HEK293 (cell line): ENCODE measurements around the gene ERICH4.
"Not testable (repeated sequence)": the region's sequence is repeated elsewhere in the genome, so short reads cannot be mapped to it uniquely, and the experiment has no call there.

Source experiments
- CTCF ChIA-PET: fragments of 350-600 bp; formaldehyde crosslinking; extraction: SDS; loops from one replicate; lab custom pipeline; 2021; ENCODE audit warnings: antibody characterized with exemption; lab: Yijun Ruan, JAX
- POLR2A ChIA-PET: fragments of 300-600 bp; formaldehyde crosslinking; extraction: SDS; loops from one replicate; lab custom pipeline; 2020; ENCODE audit warnings: antibody characterized with exemption, inconsistent platforms; lab: Yijun Ruan, JAX
- H3K27ac ChIP-seq: fragments of 200-500 bp; sonication (Bioruptor generic); 2 replicates; pipeline ENCODE4 v1.5.1; 2014; ENCODE audit warnings: low read depth, low read length, control low read depth, inconsistent platforms; ENCODE audit errors: extremely low read depth
- H3K36me3 ChIP-seq, 2 experiments: fragments of 200-500 bp in 1 of 2; sonication (Bioruptor generic) in 1 of 2; 1 replicate in 1 of 2; 2 replicates in 1 of 2; pipeline ENCODE4 v1.5.1; 2014 to 2017; ENCODE audit warnings: inconsistent platforms in 2 of 2, low read length in 2 of 2; ENCODE audit not compliant: control insufficient read depth in 2 of 2, insufficient read depth in 1 of 2
- H3K4me1 ChIP-seq: fragments of 200-500 bp; sonication (Bioruptor generic); 2 replicates; pipeline ENCODE4 v1.5.1; 2014; ENCODE audit warnings: mild to moderate bottlenecking, low read length, inconsistent platforms; ENCODE audit not compliant: control insufficient read depth, insufficient read depth
- H3K4me3 ChIP-seq: 2 replicates; pipeline ENCODE4 v1.5.1; 2011; ENCODE audit warnings: low read depth, mild to moderate bottlenecking, control low read depth, low read length, moderate library complexity
- H3K9me3 ChIP-seq: fragments of 200-500 bp; sonication (Bioruptor generic); 2 replicates; pipeline ENCODE4 v1.5.1; 2014; ENCODE audit warnings: low read depth, low read length, inconsistent platforms; ENCODE audit not compliant: control insufficient read depth, insufficient read depth
- KLF16 ChIP-seq: fragments of 450-650 bp; formaldehyde crosslinking; IDR thresholded peaks from 2 replicates; pipeline ENCODE4 v1.5.1; 2017; ENCODE audit warnings: missing biosample characterization, missing genetic modification characterization
- KLF9 ChIP-seq: fragments of 450-650 bp; formaldehyde crosslinking; IDR thresholded peaks from 2 replicates; pipeline ENCODE4 v1.5.1; 2016; ENCODE audit warnings: missing biosample characterization, missing genetic modification characterization, low read depth
- PRDM1 ChIP-seq: fragments of 450-650 bp; formaldehyde crosslinking; IDR thresholded peaks from 2 replicates; pipeline ENCODE4; 2016; ENCODE audit warnings: missing biosample characterization, missing genetic modification characterization
- ZNF157 ChIP-seq: fragments of 450-650 bp; formaldehyde crosslinking; IDR thresholded peaks from 2 replicates; pipeline ENCODE4 v1.5.1; 2016; ENCODE audit warnings: missing biosample characterization, missing genetic modification characterization
- ZNF366 ChIP-seq: fragments of 450-650 bp; formaldehyde crosslinking; conservative IDR thresholded peaks from 2 replicates; pipeline ENCODE4 v1.5.1; 2016; ENCODE audit warnings: missing biosample characterization, missing genetic modification characterization
- ZNF501 ChIP-seq: fragments of 450-650 bp; formaldehyde crosslinking; IDR thresholded peaks from 2 replicates; pipeline ENCODE4 v1.5.1; 2016; ENCODE audit warnings: missing biosample characterization, missing genetic modification characterization
- ZNF560 ChIP-seq: fragments of 450-650 bp; formaldehyde crosslinking; IDR thresholded peaks from 2 replicates; pipeline ENCODE4 v1.5.1; 2017; ENCODE audit warnings: missing biosample characterization, missing genetic modification characterization, borderline replicate concordance
- ZNF571 ChIP-seq: fragments of 450-650 bp; formaldehyde crosslinking; IDR thresholded peaks from 2 replicates; pipeline ENCODE4 v1.5.0; 2017; ENCODE audit warnings: missing biosample characterization, missing genetic modification characterization
- ZNF600 ChIP-seq: fragments of 450-650 bp; formaldehyde crosslinking; IDR thresholded peaks from 2 replicates; pipeline ENCODE4 v1.5.1; 2016; ENCODE audit warnings: missing biosample characterization, missing genetic modification characterization
- ZNF654 ChIP-seq: fragments of 450-650 bp; formaldehyde crosslinking; IDR thresholded peaks from 2 replicates; pipeline ENCODE4 v1.5.1; 2016; ENCODE audit warnings: low read depth, missing biosample characterization, missing genetic modification characterization
- TF ChIP-seq, protein P1 (sequence below): fragments of 450-650 bp; formaldehyde crosslinking; IDR thresholded peaks from 2 replicates; pipeline ENCODE4 v1.5.1; 2016; ENCODE audit warnings: missing biosample characterization, missing genetic modification characterization

ERICH4 gene

GRCh38 chr19:41431426-41432386, 11.2 kb upstream of the ERICH4 start:
- H3K9me3 ChIP-seq: no peaks in the 10 kb centered on the region
- CTCF ChIA-PET: interaction anchor here (1.0 to 2.4 kb wide), 8 partner anchors 9 to 139 kb away, joined by 3 to 10 read pairs (median 4); partner anchors contain the start of gene DMAC2
- TF ChIP-seq, protein P1, sequence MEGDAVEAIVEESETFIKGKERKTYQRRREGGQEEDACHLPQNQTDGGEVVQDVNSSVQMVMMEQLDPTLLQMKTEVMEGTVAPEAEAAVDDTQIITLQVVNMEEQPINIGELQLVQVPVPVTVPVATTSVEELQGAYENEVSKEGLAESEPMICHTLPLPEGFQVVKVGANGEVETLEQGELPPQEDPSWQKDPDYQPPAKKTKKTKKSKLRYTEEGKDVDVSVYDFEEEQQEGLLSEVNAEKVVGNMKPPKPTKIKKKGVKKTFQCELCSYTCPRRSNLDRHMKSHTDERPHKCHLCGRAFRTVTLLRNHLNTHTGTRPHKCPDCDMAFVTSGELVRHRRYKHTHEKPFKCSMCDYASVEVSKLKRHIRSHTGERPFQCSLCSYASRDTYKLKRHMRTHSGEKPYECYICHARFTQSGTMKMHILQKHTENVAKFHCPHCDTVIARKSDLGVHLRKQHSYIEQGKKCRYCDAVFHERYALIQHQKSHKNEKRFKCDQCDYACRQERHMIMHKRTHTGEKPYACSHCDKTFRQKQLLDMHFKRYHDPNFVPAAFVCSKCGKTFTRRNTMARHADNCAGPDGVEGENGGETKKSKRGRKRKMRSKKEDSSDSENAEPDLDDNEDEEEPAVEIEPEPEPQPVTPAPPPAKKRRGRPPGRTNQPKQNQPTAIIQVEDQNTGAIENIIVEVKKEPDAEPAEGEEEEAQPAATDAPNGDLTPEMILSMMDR (tag by site-specific recombination): peak; percentile 52; the same call in 1 of the 2 replicates
- TF ChIP-seq ZNF571: no peak
- TF ChIP-seq ZNF654 (tag by site-specific recombination): peak; percentile 56
- TF ChIP-seq, all 188 proteins: peak for 2
- POLR2A ChIA-PET: interaction anchor here (0.7 to 1.0 kb wide), 3 partner anchors 8 to 24 kb away, joined by 3 to 5 read pairs (median 3); partner anchors contain the start of gene DMAC2
- Histone ChIP-seq H3K4me3 (no peak overlapping the region), H3K36me3 (peaks cover 32 to 39% of the 10 kb centered on the region in 2 experiments; a peak in 2 of 3 replicates), H3K4me1 (peaks cover 11% of the 10 kb centered on the region), H3K27ac (no peak overlapping the region)

- ChIA-PET CTCF (interaction anchor here (0.6 to 1.5 kb wide), 3 partner anchors 31 to 958 kb away, joined by 3 to 10 read pairs (median 5); no protein-coding TSS in a partner anchor), POLR2A (interaction anchor here (0.6 kb wide), 1 partner anchor 20 kb away, joined by 4 read pairs; no protein-coding TSS in a partner anchor)
- Histone ChIP-seq H3K27ac (0 out of 2 replicates have a peak overlapping the region, but pooled peaks have one; percentile 31), H3K4me1 (no peaks in the 10 kb centered on the region), H3K4me3 (no peak overlapping the region), H3K9me3 (no peaks in the 10 kb centered on the region), H3K36me3 (peaks cover 36 to 46% of the 10 kb centered on the region in 2 experiments; a peak in 2 of 3 replicates)
- TF ChIP-seq KLF9: no peak
Observed at GRCh38 chr19:41433171-41433570, 9.8 kb upstream of the ERICH4 start.

DNA sequence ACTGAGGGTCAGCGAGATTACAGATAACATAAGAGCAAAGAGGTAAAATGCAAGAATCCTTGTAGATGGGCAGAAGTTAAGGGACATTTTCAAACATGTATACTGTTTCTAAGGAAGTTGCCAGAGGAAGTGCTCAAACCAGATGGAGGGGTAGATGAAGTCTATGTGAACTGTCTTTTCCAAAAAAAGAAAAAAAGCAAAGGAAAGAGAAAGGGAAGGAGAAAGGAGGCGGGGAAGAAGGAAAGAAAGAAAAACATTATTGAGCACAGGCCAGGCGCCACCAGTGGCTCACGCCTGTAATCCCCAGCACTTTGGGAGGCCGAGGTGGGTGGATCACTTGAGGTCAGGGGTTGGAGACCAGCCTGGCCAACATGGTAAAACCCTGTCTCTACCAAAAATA, 8.5 kb upstream of the ERICH4 start:
- POLR2A ChIA-PET: interaction anchor here (0.7 to 1.5 kb wide), 2 partner anchors 16 to 71 kb away, joined by 6 to 10 read pairs; partner anchors contain the start of gene B9D2
- no peak for TF ChIP-seq KLF9
- TF ChIP-seq ZNF157: no peak
- peak; percentile 62 for TF ChIP-seq ZNF366 (tag by site-specific recombination)
- TF ChIP-seq ZNF600: no peak
- TF ChIP-seq KLF16 (tag by site-specific recombination): no peak
- no peak for TF ChIP-seq ZNF501
- no peak for TF ChIP-seq ZNF560
- TF ChIP-seq PRDM1 (tag by site-specific recombination): peak; percentile 74
- TF ChIP-seq, all 188 proteins: peak for 2
- H3K36me3 ChIP-seq: peaks cover 31 to 43% of the 10 kb centered on the region in 2 experiments; a peak in 2 of 3 replicates
- peaks cover 4% of the 10 kb centered on the region; the same call in 1 of the 2 replicates for H3K4me1 ChIP-seq
- CTCF ChIA-PET: interaction anchor here (1.6 kb wide), 1 partner anchor 14 kb away, joined by 6 read pairs; no protein-coding TSS in a partner anchor
- no peak overlapping the region for H3K27ac ChIP-seq
- no peak overlapping the region for H3K4me3 ChIP-seq
- H3K9me3 ChIP-seq: no peaks in the 10 kb centered on the region

GRCh38 chr19:41435376-41435775, 7.6 kb upstream of the ERICH4 start:
- H3K9me3 ChIP-seq, H3K4me1 ChIP-seq, H3K27ac ChIP-seq, H3K4me3 ChIP-seq: not testable (repeated sequence)
- POLR2A ChIA-PET: interaction anchor here (0.6 to 1.5 kb wide), 5 partner anchors 15 to 170 kb away, joined by 3 to 7 read pairs (median 3); partner anchors contain the start of genes B9D2 and CCDC97
- H3K36me3 ChIP-seq: peaks cover 28 to 43% of the 10 kb centered on the region in 2 experiments; a peak in 2 of 3 replicates
- CTCF ChIA-PET: interaction anchor here (0.8 to 2.3 kb wide), 8 partner anchors 13 to 162 kb away, joined by 3 to 13 read pairs (median 4); no protein-coding TSS in a partner anchor
